Activated CD8-positive, alpha-beta memory T cell treated with anti-CD3 and anti-CD28 coated beads, Interleukin-2, amount 50 U/mL, for 48 hours (primary cell): Measurements from ENCODE around the gene NXPE3.
A peak's percentile ranks its signal among the peaks of the same experiment; 100 is the strongest.

Experiments used
- DNase-seq: peaks from one replicate; pipeline ENCODE4 v3.0.0-alpha.2; 2020

The NXPE3 gene

GRCh38 chr3:101829437-101829830 is 50.4 kb downstream of the NXPE3 start:
- no peak for DNase-seq

GRCh38 chr3:101829874-101830273 is 50.9 kb downstream of the NXPE3 start:
- DNase-seq = no peak

GRCh38 chr3:101833446-101833974 is 54.5 kb downstream of the NXPE3 start:
- no peak for DNase-seq

- DNase-seq = no peak
Observed at GRCh38 chr3:101835676-101836075, 56.7 kb downstream of the NXPE3 start.

GRCh38 chr3:101836160-101836559 is 57.1 kb downstream of the NXPE3 start:
- no peak for DNase-seq

GRCh38 chr3:101836652-101837598 is 57.9 kb downstream of the NXPE3 start:
- no peak for DNase-seq

- no peak for DNase-seq
Observed at GRCh38 chr3:101838691-101839090, 59.7 kb downstream of the NXPE3 start.

- DNase-seq = no peak
Observed at GRCh38 chr3:101840066-101840465, 61.1 kb downstream of the NXPE3 start.

- no peak for DNase-seq
Observed at GRCh38 chr3:101842245-101842934, 63.4 kb downstream of the NXPE3 start.

- DNase-seq = no peak
Observed at GRCh38 chr3:101842935-101843330, 63.9 kb downstream of the NXPE3 start.

- no peak for DNase-seq
Observed at GRCh38 chr3:101845425-101845824, 66.4 kb downstream of the NXPE3 start.

GRCh38 chr3:101846709-101847108 is 67.7 kb downstream of the NXPE3 start:
- no peak for DNase-seq

- no peak for DNase-seq
Observed at GRCh38 chr3:101847328-101847727, 68.3 kb downstream of the NXPE3 start.

GRCh38 chr3:101848326-101848725 is 69.3 kb downstream of the NXPE3 start:
- no peak for DNase-seq

GRCh38 chr3:101848754-101849713 is 70.0 kb downstream of the NXPE3 start, which contains the start of gene NFKBIZ:
Gene NFKBIZ (plus strand): TSS chr3:101849514. CDS start chr3:101849629, 115 bp downstream.
- DNase-seq = peak; percentile 94

- peak; percentile 83 for DNase-seq
Observed at GRCh38 chr3:101849714-101850245, 70.8 kb downstream of the NXPE3 start.

GRCh38 chr3:101850246-101851051 is 71.4 kb downstream of the NXPE3 start:
- no peak for DNase-seq

- DNase-seq = no peak
Observed at GRCh38 chr3:101851072-101851770, 72.2 kb downstream of the NXPE3 start.

- DNase-seq = no peak
Observed at GRCh38 chr3:101851850-101852714, 73.1 kb downstream of the NXPE3 start.
